ENCODE results near the gene SLC34A1. TPM values are rescaled to one million over a fixed set of nuclear protein-coding genes. Genes with fewer than 3 reads are reported as not detected.
A peak's percentile ranks its signal among the peaks of the same experiment; 100 is the strongest.

Gene SLC34A1
- total and polyA plus RNA-seq, 2 of the 13 experiments (the other 11 are each of a cell fraction or from before 2014, with no cell fraction given) = 0.03 to 0.20 TPM

- Histone ChIP-seq H2AFZ (ENCODE audit: low read length) (peak overlapping the region; percentile 16), H3K27me3 (ENCODE audit: control insufficient read depth in 1 of 2, insufficient read depth in 2 of 2, low read length in 2 of 2) (peaks cover 4 to 47% of the 10 kb centered on the region in 2 experiments; a peak in 4 of 5 replicates), H3K27ac (ENCODE audit: extremely low read length, insufficient read depth, low read length) (no peak overlapping the region), H3K4me3 (replicated peaks in 1 of 3; ENCODE audit: insufficient read depth in 1 of 3, low read depth in 2 of 3, low read length in 3 of 3) (no peak overlapping the region; a peak in 1 of 6 replicates), H4K20me1 (ENCODE audit: insufficient read depth, low read length) (no peaks in the 10 kb centered on the region), H3K9me3 (ENCODE audit: low read length) (no peaks in the 10 kb centered on the region), H3K36me3 (replicated peaks in 1 of 2; ENCODE audit: control insufficient read depth in 1 of 2, insufficient read depth in 2 of 2, low read length in 2 of 2) (no peaks in the 10 kb centered on the region), H3K79me2 (ENCODE audit: insufficient read depth, low read length) (no peaks in the 10 kb centered on the region), H3K4me1 (ENCODE audit: insufficient read depth, low read length) (peaks cover 38% of the 10 kb centered on the region), H3K9ac (ENCODE audit: insufficient read depth, low read depth, low read length) (no peak overlapping the region), H3K4me2 (ENCODE audit: low read depth, low read length) (0 out of 2 replicates have a peak overlapping the region, but pooled peaks have one; percentile 8)
- WGBS (ENCODE audit: low lambda C conversion rate) = 18% methylated on average over 11 of the region's 13 CpGs
- ATAC-seq = peak; percentile 79
- in situ Hi-C loops (cut with HindIII; ENCODE audit: extremely low pct_ligation_motif_present, low pct_unique_long_range_greater_than_20kb) (no loop called here), intact Hi-C loops (cut with micrococcal nuclease; ENCODE audit: unreplicated experiment) (loop anchor here (1.0 to 2.0 kb wide), 3 partner anchors 64 to 110 kb away; no protein-coding TSS in a partner anchor)
- DNase-seq (ENCODE audit: low spot score) = peak; percentile 79
- POLR2A ChIA-PET = interaction anchor here (1.0 to 7.3 kb wide), 7 partner anchors 12 to 107 kb away, joined by 3 to 79 read pairs (median 12); partner anchors contain the start of genes GRK6 and PDLIM7
- BruUV-seq (replicated peaks) = no TSS peak
- CTCF ChIA-PET (ENCODE audit: low intra/inter-chr PET ratio, low total read pairs) = interaction anchor here (0.9 to 3.7 kb wide), 5 partner anchors 20 to 110 kb away, joined by 3 to 54 read pairs (median 10); no protein-coding TSS in a partner anchor
- FAIRE-seq = peak; percentile 97
- peak; percentile 54; the same call in 1 of the 2 replicates for TF ChIP-seq FOXK1 (CRISPR knock-in tag; IDR thresholded peaks at IDR 0.05; ENCODE audit: borderline replicate concordance, low read depth)
- TF ChIP-seq ZNF629 (CRISPR knock-in tag; conservative IDR thresholded peaks at IDR 0.05) = peak; percentile 95
- no peak for TF ChIP-seq ZNF44 (CRISPR knock-in tag; IDR thresholded peaks at IDR 0.05)
- TF ChIP-seq ZFP41 (CRISPR knock-in tag; IDR thresholded peaks at IDR 0.05; ENCODE audit: borderline replicate concordance) = no peak
- TF ChIP-seq PCBP1 (IDR thresholded peaks at IDR 0.05; ENCODE audit: borderline replicate concordance, low read depth, low read length) = no peak
- no peak for TF ChIP-seq ATF3 (CRISPR knock-in tag; IDR thresholded peaks at IDR 0.05)
- TF ChIP-seq ZBTB25 (CRISPR knock-in tag; IDR thresholded peaks at IDR 0.05) = no peak
- peak; percentile 53; the same call in 1 of the 2 replicates for TF ChIP-seq TFE3 (CRISPR knock-in tag; IDR thresholded peaks at IDR 0.05)
- TF ChIP-seq ZNF776 (CRISPR knock-in tag; IDR thresholded peaks at IDR 0.05) = no peak
- peak; percentile 55; the same call in 1 of the 2 replicates for TF ChIP-seq ELF3 (CRISPR knock-in tag; IDR thresholded peaks at IDR 0.05)
- TF ChIP-seq ARNT2 (CRISPR knock-in tag; IDR thresholded peaks at IDR 0.05; ENCODE audit: low read depth) = no peak
- TF ChIP-seq ZNF879 (CRISPR knock-in tag; IDR thresholded peaks at IDR 0.05) = no peak
- TF ChIP-seq PRDM15 (CRISPR knock-in tag; IDR thresholded peaks at IDR 0.05) = no peak
- TF ChIP-seq RAD51 (IDR thresholded peaks at IDR 0.05; ENCODE audit: borderline replicate concordance) = peak; percentile 18; the same call in 1 of the 2 replicates
- TF ChIP-seq ZMYM3 (CRISPR knock-in tag; IDR thresholded peaks at IDR 0.05) = peak; percentile 87
- no peak for TF ChIP-seq HMG20B (CRISPR knock-in tag; conservative IDR thresholded peaks at IDR 0.05)
These were observed 6.4 kb downstream of the SLC34A1 start for GRCh38 chr5:177390363-177391300.
